A549 (cell line): ENCODE measurements around the gene TMEM158. TPM values are rescaled to one million over a fixed set of nuclear protein-coding genes. Genes with fewer than 3 reads are reported as not detected.
A peak's percentile ranks its signal among the peaks of the same experiment; 100 is the strongest.

ENCODE experiments used
- ATAC-seq, 2 experiments: fragments of 200-7000 bp in 1 of 2; fragments of >200 bp in 1 of 2; cut with Nextera tagmentation in 1 of 2; cut with Tn5 transposase in 1 of 2; 3 replicates each; pipeline versions ENCODE4 v1.8.0 to v1.9.1; 2018 to 2020; ENCODE audit warnings: mild to moderate bottlenecking in 1 of 2, moderate library complexity in 1 of 2
- CTCF ChIA-PET: fragments of 300-600 bp; sonication (Branson Sonifier 250); formaldehyde crosslinking; extraction: SDS; loops from one replicate; lab custom pipeline; 2021; ENCODE audit warnings: antibody characterized with exemption, inconsistent platforms; lab: Yijun Ruan, JAX
- POLR2A ChIA-PET: fragments of 350-600 bp; formaldehyde crosslinking; extraction: SDS; loops from one replicate; lab custom pipeline; 2021; ENCODE audit warnings: antibody characterized with exemption, inconsistent platforms; lab: Yijun Ruan, JAX
- DNase-seq, 2 experiments: peaks; one replicate each; pipeline versions ENCODE4 v3.0.0 to v3.0.0-alpha.2; 2011 to 2016; ENCODE audit warnings: low read depth in 1 of 2, low spot score in 1 of 2
- FAIRE-seq: peaks from 2 replicates; lab custom pipeline; 2011; peaks lifted over from hg19 to GRCh38; lab: Jason Lieb, UNC
- H3K27ac ChIP-seq, 2 experiments: fragments of >200 bp; sonication (Bioruptor Twin); formaldehyde crosslinking; 3 replicates each; pipeline ENCODE4 v1.5.1; 2016 to 2017
- H3K4me1 ChIP-seq: fragments of >200 bp; sonication (Bioruptor Twin); formaldehyde crosslinking; 3 replicates; pipeline ENCODE4 v1.6.1; 2016
- H3K4me2 ChIP-seq: fragments of >200 bp; sonication (Bioruptor Twin); formaldehyde crosslinking; 3 replicates; pipeline ENCODE4 v1.6.1; 2016
- H3K4me3 ChIP-seq: fragments of >200 bp; sonication (Bioruptor Twin); formaldehyde crosslinking; 3 replicates; pipeline ENCODE4 v1.5.1; 2016
- H3K9me3 ChIP-seq: fragments of >200 bp; sonication (Bioruptor Twin); formaldehyde crosslinking; 3 replicates; pipeline ENCODE4 v1.6.1; 2016
- CBX8 ChIP-seq: fragments of 200-600 bp; sonication (generic); IDR thresholded peaks from 2 replicates; pipeline ENCODE4 v1.6.1; 2016
- CHD4 ChIP-seq: fragments of 200-600 bp; sonication (generic); IDR thresholded peaks from 2 replicates; pipeline ENCODE4 v1.6.1; 2016; ENCODE audit warnings: antibody characterized with exemption, mild to moderate bottlenecking, borderline replicate concordance
- CTCF ChIP-seq: fragments of >200 bp; sonication (Bioruptor Twin); formaldehyde crosslinking; IDR thresholded peaks from 3 replicates; pipeline ENCODE4 v1.5.1; 2016
- E2F6 ChIP-seq: IDR thresholded peaks from 2 replicates; pipeline ENCODE4 v1.6.1; 2012; ENCODE audit warnings: low read depth, borderline replicate concordance
- FOSB ChIP-seq: fragments of 250-450 bp; sonication (Bioruptor Pico); IDR thresholded peaks from 2 replicates; pipeline ENCODE4 v1.5.0; 2020; ENCODE audit warnings: mild to moderate bottlenecking, moderate library complexity
- HOXB13 ChIP-seq: fragments of 250-450 bp; sonication (Bioruptor Pico); IDR thresholded peaks from 2 replicates; pipeline ENCODE4 v1.5.0; 2020; ENCODE audit warnings: low read depth, mild to moderate bottlenecking, moderate library complexity
- HOXB5 ChIP-seq: fragments of 250-450 bp; sonication (Bioruptor Pico); IDR thresholded peaks from 2 replicates; pipeline ENCODE4 v1.5.0; 2020; ENCODE audit warnings: mild to moderate bottlenecking, moderate library complexity
- JUNB ChIP-seq: fragments of >200 bp; sonication (Bioruptor Twin); formaldehyde crosslinking; IDR thresholded peaks from 2 replicates; pipeline ENCODE4 v1.6.1; 2016
- MAX ChIP-seq: IDR thresholded peaks from 2 replicates; pipeline ENCODE4 v1.6.1; 2012
- MYC ChIP-seq: IDR thresholded peaks from 2 replicates; pipeline ENCODE4 v1.6.1; 2012; ENCODE audit warnings: mild to moderate bottlenecking, inconsistent platforms, low read length, improper control_type of control experiment, borderline replicate concordance
- NFE2L2 ChIP-seq: fragments of 150-350 bp; conservative IDR thresholded peaks from 2 replicates; pipeline ENCODE4 v1.6.1; 2014; ENCODE audit warnings: low read length
- NPAS2 ChIP-seq: fragments of 250-450 bp; sonication (Bioruptor Pico); IDR thresholded peaks from 2 replicates; pipeline ENCODE4 v1.8.0; 2022; ENCODE audit warnings: mild to moderate bottlenecking, moderate library complexity, borderline replicate concordance
- PBX3 ChIP-seq: IDR thresholded peaks from 2 replicates; pipeline ENCODE4 v1.6.1; 2012
- PHF8 ChIP-seq: fragments of 200-600 bp; sonication (generic); IDR thresholded peaks from 2 replicates; pipeline ENCODE4 v1.6.1; 2016; ENCODE audit warnings: low read depth, mild to moderate bottlenecking, antibody characterized with exemption, moderate library complexity, borderline replicate concordance
- POLR2A ChIP-seq: IDR thresholded peaks from 2 replicates; pipeline ENCODE4 v1.6.1; 2012; ENCODE audit warnings: mild to moderate bottlenecking, low read length
- RAD21 ChIP-seq, 2 experiments: fragments of >200 bp in 1 of 2; sonication (Bioruptor Twin) in 1 of 2; formaldehyde crosslinking in 1 of 2; IDR thresholded peaks in 1 of 2; conservative IDR thresholded peaks in 1 of 2; 2 replicates in 1 of 2; 3 replicates in 1 of 2; pipeline ENCODE4 v1.6.1; 2012 to 2018; ENCODE audit warnings: inconsistent platforms in 1 of 2
- SMC3 ChIP-seq: fragments of >200 bp; sonication (Bioruptor Twin); formaldehyde crosslinking; IDR thresholded peaks from 3 replicates; pipeline ENCODE4 v1.6.1; 2018; ENCODE audit warnings: inconsistent platforms
- SREBF2 ChIP-seq: fragments of 450-650 bp; IDR thresholded peaks from 2 replicates; pipeline ENCODE4 v1.6.1; 2014; ENCODE audit warnings: mild to moderate bottlenecking, moderate library complexity
- ZSCAN20 ChIP-seq: fragments of 250-450 bp; sonication (Bioruptor Pico); IDR thresholded peaks from 2 replicates; pipeline ENCODE4 v1.8.0; 2022; ENCODE audit warnings: mild to moderate bottlenecking, moderate library complexity
- WGBS: methylation state at CpG from one replicate; pipeline ENCODE4 v1.1.6; 2017; ENCODE audit errors: missing lambda C conversion rate; 5-methylcytosine and 5-hydroxymethylcytosine counted together
- polyA plus RNA-seq, 4 experiments: library from polyadenylated mRNA; depleted of rRNA in 3 of 4; stranded (reverse); fragments of >200 nt; fragmentation: RNase III in 1 of 4; extraction: RNeasy Plus Mini Kit Qiagen cat#74134 plus additional on column Dnase treatment in 1 of 4; gene quantifications; 2 replicates in 3 of 4; 3 replicates in 1 of 4; pipeline ENCODE4 v1.2.3, GENCODE V29; 2011 to 2017

The TMEM158 gene
- polyA plus RNA-seq, 2 of the 4 experiments (the other 2 are of a cell fraction) = 1.8 to 3.4 TPM

DNA sequence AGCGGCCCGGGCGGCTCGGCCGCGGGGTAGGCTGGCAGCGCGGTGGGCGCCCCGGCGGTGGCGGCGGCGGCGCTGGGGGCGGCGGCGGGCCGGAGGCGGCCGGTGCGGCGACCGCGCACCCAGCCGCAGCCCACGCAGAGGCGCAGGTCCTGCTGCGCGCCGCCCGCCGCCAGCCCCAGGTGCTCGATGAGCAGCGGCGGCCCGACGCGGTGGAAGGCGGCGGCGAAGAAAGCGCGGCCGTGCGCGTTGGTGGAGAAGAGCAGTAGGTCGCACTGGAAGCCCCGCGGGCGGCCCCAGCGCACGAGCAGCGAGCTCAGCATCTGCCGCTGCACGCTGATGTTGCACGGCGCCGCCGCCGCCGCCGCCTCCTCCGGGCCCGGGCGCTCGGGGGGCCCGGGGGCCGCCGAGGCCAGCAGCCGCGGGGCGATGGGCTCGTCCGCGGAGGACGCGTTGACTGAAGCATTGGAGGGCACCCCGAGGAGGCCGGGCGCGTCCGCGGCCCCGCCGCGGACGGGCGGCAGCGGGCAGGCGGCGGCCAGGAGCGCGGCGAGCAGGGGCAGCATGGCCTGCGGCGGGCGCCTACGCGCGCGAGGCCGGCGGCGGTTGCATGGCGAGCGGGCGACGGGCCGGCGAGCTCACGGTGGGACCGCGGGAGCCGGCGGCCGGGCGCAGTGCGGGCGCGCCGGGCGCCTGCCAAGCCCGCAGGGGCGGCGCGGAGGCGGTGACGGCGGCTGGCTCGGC, 452 bp downstream of the TMEM158 start:
- CTCF ChIA-PET = interaction anchor here (0.6 to 4.5 kb wide), 10 partner anchors 9 to 285 kb away, joined by 3 to 33 read pairs (median 4); no protein-coding TSS in a partner anchor
- peak overlapping the region; percentile 68 to 92; a peak in 5 of 6 replicates for H3K27ac ChIP-seq
- ATAC-seq = peak in 1 of 2 experiments; percentile 57; a peak in 4 of 6 replicates

DNA sequence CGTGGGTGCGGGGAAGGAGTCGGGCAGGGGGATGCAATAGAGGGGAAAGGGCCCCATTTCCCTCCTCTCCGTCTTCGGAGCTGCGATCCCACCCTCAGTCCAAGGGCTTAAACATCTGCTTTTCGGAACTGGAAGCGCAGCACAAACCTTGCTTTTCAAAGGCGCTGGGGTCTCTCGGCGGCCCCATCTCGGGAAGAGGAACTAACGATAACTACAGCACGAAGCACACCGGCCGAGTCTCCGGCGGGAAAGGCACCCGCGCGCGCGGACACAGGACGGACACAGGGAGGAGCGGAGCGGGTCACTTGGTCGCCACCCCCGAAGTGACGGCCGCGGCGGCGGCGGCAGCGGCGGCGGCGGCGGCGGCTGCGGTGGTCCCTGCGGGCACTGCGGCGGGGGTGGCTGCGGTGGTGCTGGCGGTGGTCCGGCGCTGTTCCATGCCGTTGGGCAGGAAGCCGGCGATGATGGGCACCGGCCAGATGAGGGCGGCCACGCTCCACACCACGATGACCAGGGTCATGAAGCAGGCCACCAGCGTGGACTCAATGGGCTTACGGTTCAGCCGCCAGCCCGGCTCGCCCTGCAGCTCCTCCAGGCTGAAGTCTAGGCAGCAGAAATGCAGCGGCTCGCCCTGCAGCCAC, 1.1 kb downstream of the TMEM158 start:
- ChIA-PET CTCF (interaction anchor here (0.8 to 4.5 kb wide), 16 partner anchors 9 to 704 kb away, joined by 3 to 33 read pairs (median 4); no protein-coding TSS in a partner anchor), POLR2A (no interaction called here)
- TF ChIP-seq MAX = peak; percentile 42; the same call in 1 of the 2 replicates
- no peak for TF ChIP-seq SREBF2
- no peak for TF ChIP-seq HOXB5 (CRISPR knock-in tag)
- TF ChIP-seq CTCF = peak; percentile 61
- TF ChIP-seq ZSCAN20 (CRISPR knock-in tag) = no peak
- 0 out of 2 replicates have a peak, but pooled peaks have one; percentile 23 for TF ChIP-seq E2F6
- no peak for TF ChIP-seq PBX3
- peak; percentile 76 to 77 for TF ChIP-seq RAD21 (conservative IDR thresholded peaks at IDR 0.05 in 1 of 2, IDR thresholded peaks at IDR 0.05 in 1 of 2)
- peak; percentile 60; the same call in 2 of the 3 replicates for TF ChIP-seq SMC3
- TF ChIP-seq FOSB (CRISPR knock-in tag) = no peak
- no peak for TF ChIP-seq NPAS2
- DNase-seq = peak; percentile 50 to 75
- peak overlapping the region; percentile 62 for H3K4me3 ChIP-seq
- ATAC-seq = peak; percentile 89 to 91
- no peak for FAIRE-seq
- H3K4me1 ChIP-seq = peaks cover 8% of the 10 kb centered on the region; the same call in 2 of the 3 replicates
- peak overlapping the region; percentile 68 to 92 for H3K27ac ChIP-seq
- H3K4me2 ChIP-seq = peak overlapping the region; percentile 95
- no peaks in the 10 kb centered on the region for H3K9me3 ChIP-seq
- WGBS = 16% methylated on average over 12 of the region's 62 CpGs

More for the DNA sequence above, 452 bp downstream of the TMEM158 start:
- peak in 1 of 2 experiments; percentile 6 for DNase-seq
- no peaks in the 10 kb centered on the region for H3K9me3 ChIP-seq
- POLR2A ChIA-PET = no interaction called here
- no peak; the same call in 1 of the 2 replicates for TF ChIP-seq POLR2A
- TF ChIP-seq, all 56 proteins: peak for 0
- FAIRE-seq = no peak
- Histone ChIP-seq H3K4me1 (peaks cover 8% of the 10 kb centered on the region; the same call in 1 of the 3 replicates), H3K4me3 (peak overlapping the region; percentile 62), H3K4me2 (peak overlapping the region; percentile 95)
- WGBS = no CpG with 5 or more reads among the region's 131 CpGs

- WGBS = 30% methylated on average over 9 of the region's 9 CpGs
- FAIRE-seq (no peak), ATAC-seq (no peak), DNase-seq (no peak)
- Histone ChIP-seq H3K4me2 (peak overlapping the region; percentile 95), H3K9me3 (no peaks in the 10 kb centered on the region), H3K27ac (peak overlapping the region; percentile 68 to 92; a peak in 4 of 6 replicates), H3K4me3 (peak overlapping the region; percentile 62), H3K4me1 (peaks cover 14% of the 10 kb centered on the region)
- CTCF ChIA-PET = interaction anchor here (0.8 to 4.5 kb wide), 10 partner anchors 9 to 705 kb away, joined by 3 to 33 read pairs (median 4); no protein-coding TSS in a partner anchor
- TF ChIP-seq HOXB13 (no peak), CHD4 (no peak), MYC (no peak), JUNB (no peak), PHF8 (no peak), POLR2A (no peak), CBX8 (no peak), NFE2L2 (no peak), RAD21 (conservative IDR thresholded peaks at IDR 0.05 in 1 of 2, IDR thresholded peaks at IDR 0.05 in 1 of 2) (no peak), SREBF2 (no peak)
- POLR2A ChIA-PET = no interaction called here
Observed at GRCh38 chr3:45223889-45224727, 2.0 kb downstream of the TMEM158 start.
